Measurements from ENCODE around the gene GSK3B.

GRCh38 chr3:120101624-120102023 lies 7.4 kb upstream of the GSK3B start:
- TF ChIP-seq POLR2A (IDR thresholded peaks at IDR 0.05; ENCODE audit: low read depth, low read length): no peak
- TF ChIP-seq POLR2AphosphoS5 (IDR thresholded peaks at IDR 0.05; ENCODE audit: low read depth, low read length): no peak
- TF ChIP-seq TAF1 (IDR thresholded peaks at IDR 0.05; ENCODE audit: low read depth, low read length): no peak
- no peak for TF ChIP-seq SPI1 (IDR thresholded peaks at IDR 0.05; ENCODE audit: low read depth, low read length)
